IPS-11a (cell line): ENCODE measurements around the gene OTOG.

Experiments used
- H3K4me3 ChIP-seq: one replicate; pipeline ENCODE4 v1.5.1; 2013; ENCODE audit warnings: low read depth, low read length, control low read depth

Gene OTOG

GRCh38 chr11:17517186-17517585 is 29.9 kb upstream of the OTOG start:
- H3K4me3 ChIP-seq, result no peak overlapping the region

GRCh38 chr11:17518366-17518765 is 28.7 kb upstream of the OTOG start:
- H3K4me3 ChIP-seq, result no peak overlapping the region

- no peak overlapping the region for H3K4me3 ChIP-seq
Measured at GRCh38 chr11:17519061-17519885, 27.8 kb upstream of the OTOG start.

- H3K4me3 ChIP-seq, result no peak overlapping the region
Measured at GRCh38 chr11:17521106-17521900, 25.8 kb upstream of the OTOG start.

- H3K4me3 ChIP-seq, result no peak overlapping the region
Measured at GRCh38 chr11:17522655-17523054, 24.4 kb upstream of the OTOG start.

GRCh38 chr11:17524221-17524620 is 22.8 kb upstream of the OTOG start:
- H3K4me3 ChIP-seq, result no peak overlapping the region

- H3K4me3 ChIP-seq, result no peak overlapping the region
Measured at GRCh38 chr11:17525570-17525969, 21.5 kb upstream of the OTOG start.

GRCh38 chr11:17526326-17526725 is 20.7 kb upstream of the OTOG start:
- H3K4me3 ChIP-seq, result no peak overlapping the region

- no peak overlapping the region for H3K4me3 ChIP-seq
Measured at GRCh38 chr11:17526931-17527627, 20.0 kb upstream of the OTOG start.

GRCh38 chr11:17527628-17527995 is 19.4 kb upstream of the OTOG start:
- H3K4me3 ChIP-seq, result no peak overlapping the region

- no peak overlapping the region for H3K4me3 ChIP-seq
Measured at GRCh38 chr11:17528181-17528691, 18.8 kb upstream of the OTOG start.

- no peak overlapping the region for H3K4me3 ChIP-seq
Measured at GRCh38 chr11:17528906-17529843, 17.9 kb upstream of the OTOG start.

- no peak overlapping the region for H3K4me3 ChIP-seq
Measured at GRCh38 chr11:17529844-17530185, 17.2 kb upstream of the OTOG start.

- H3K4me3 ChIP-seq, result no peak overlapping the region
Measured at GRCh38 chr11:17531071-17531600, 15.9 kb upstream of the OTOG start.

- H3K4me3 ChIP-seq, result no peak overlapping the region
Measured at GRCh38 chr11:17531636-17532113, 15.4 kb upstream of the OTOG start.

- no peak overlapping the region for H3K4me3 ChIP-seq
Measured at GRCh38 chr11:17532784-17533183, 14.3 kb upstream of the OTOG start.

GRCh38 chr11:17533341-17533740 is 13.7 kb upstream of the OTOG start:
- no peak overlapping the region for H3K4me3 ChIP-seq

GRCh38 chr11:17533778-17534415 is 13.2 kb upstream of the OTOG start:
- H3K4me3 ChIP-seq, result no peak overlapping the region

- no peak overlapping the region for H3K4me3 ChIP-seq
Measured at GRCh38 chr11:17535488-17535887, 11.6 kb upstream of the OTOG start.

- H3K4me3 ChIP-seq, result no peak overlapping the region
Measured at GRCh38 chr11:17537261-17537660, 9.8 kb upstream of the OTOG start.
